ENCODE results near the gene SLC35F1.

DNA sequence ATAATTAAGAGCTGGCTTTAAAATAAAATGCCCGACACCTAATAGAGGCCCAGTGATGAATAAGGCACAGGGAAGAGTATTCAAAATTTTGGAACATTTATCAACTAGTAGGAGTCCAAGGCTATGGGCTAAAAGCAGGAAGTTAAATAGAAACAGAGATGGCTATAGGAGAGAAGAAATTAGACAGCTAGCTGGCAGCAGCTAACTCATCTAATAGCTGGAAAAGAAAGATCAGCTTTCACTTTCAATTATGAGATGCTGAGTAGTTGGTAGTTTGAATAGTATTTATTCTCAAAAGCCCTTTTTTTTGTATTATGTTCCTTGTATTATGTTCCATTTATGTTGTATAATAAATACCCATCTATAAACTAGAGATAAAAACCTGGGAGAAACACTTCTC is 215.7 kb downstream of the SLC35F1 start:
- TF ChIP-seq, protein P1, sequence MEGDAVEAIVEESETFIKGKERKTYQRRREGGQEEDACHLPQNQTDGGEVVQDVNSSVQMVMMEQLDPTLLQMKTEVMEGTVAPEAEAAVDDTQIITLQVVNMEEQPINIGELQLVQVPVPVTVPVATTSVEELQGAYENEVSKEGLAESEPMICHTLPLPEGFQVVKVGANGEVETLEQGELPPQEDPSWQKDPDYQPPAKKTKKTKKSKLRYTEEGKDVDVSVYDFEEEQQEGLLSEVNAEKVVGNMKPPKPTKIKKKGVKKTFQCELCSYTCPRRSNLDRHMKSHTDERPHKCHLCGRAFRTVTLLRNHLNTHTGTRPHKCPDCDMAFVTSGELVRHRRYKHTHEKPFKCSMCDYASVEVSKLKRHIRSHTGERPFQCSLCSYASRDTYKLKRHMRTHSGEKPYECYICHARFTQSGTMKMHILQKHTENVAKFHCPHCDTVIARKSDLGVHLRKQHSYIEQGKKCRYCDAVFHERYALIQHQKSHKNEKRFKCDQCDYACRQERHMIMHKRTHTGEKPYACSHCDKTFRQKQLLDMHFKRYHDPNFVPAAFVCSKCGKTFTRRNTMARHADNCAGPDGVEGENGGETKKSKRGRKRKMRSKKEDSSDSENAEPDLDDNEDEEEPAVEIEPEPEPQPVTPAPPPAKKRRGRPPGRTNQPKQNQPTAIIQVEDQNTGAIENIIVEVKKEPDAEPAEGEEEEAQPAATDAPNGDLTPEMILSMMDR (IDR thresholded peaks at IDR 0.05): no peak
- TF ChIP-seq POLR2A (IDR thresholded peaks at IDR 0.05): no peak
- no peak for TF ChIP-seq EP300 (IDR thresholded peaks at IDR 0.05)
